Breast epithelium (tissue), 4 donors: ENCODE results near the gene GLYATL3. TPM values are rescaled to one million over a fixed set of nuclear protein-coding genes. Genes with fewer than 3 reads are reported as not detected.

ENCODE experiments used
- DNase-seq, 2 donors: peaks; one replicate each; pipeline ENCODE4 v3.0.0-alpha.2; 2019; ENCODE audit warnings: low spot score in 2 of 2
- H3K27ac ChIP-seq, 2 donors: fragments of 200-600 bp; sonication (generic) in 1 of 2; one replicate each; pipeline ENCODE4 v1.5.1; 2016 to 2019; ENCODE audit warnings: mild to moderate bottlenecking in 1 of 2
- H3K27me3 ChIP-seq, 2 donors: fragments of 200-600 bp; sonication (generic) in 1 of 2; one replicate each; pipeline versions ENCODE4 v1.5.1 to v1.6.0; 2017 to 2019; ENCODE audit warnings: control low read depth in 1 of 2, mild to moderate bottlenecking in 1 of 2
- H3K36me3 ChIP-seq: fragments of 200-600 bp; one replicate; pipeline ENCODE4 v1.5.1; 2019
- H3K4me1 ChIP-seq, 2 donors: fragments of 200-600 bp; sonication (generic); one replicate each; pipeline ENCODE4 v1.5.1; 2016 to 2019; ENCODE audit warnings: control low read depth in 1 of 2
- H3K4me3 ChIP-seq, 3 donors: fragments of 200-600 bp; sonication (generic); 1 replicate in 2 of 3; 2 replicates in 1 of 3; pipeline ENCODE4 v1.5.1; 2016 to 2019; ENCODE audit warnings: mild to moderate bottlenecking in 3 of 3, moderate library complexity in 2 of 3
- H3K9me3 ChIP-seq, 2 donors: fragments of 200-600 bp; sonication (generic) in 1 of 2; one replicate each; pipeline ENCODE4 v1.5.1; 2016 to 2019; ENCODE audit warnings: control low read depth in 1 of 2
- CTCF ChIP-seq, 3 donors: fragments of 450-650 bp; IDR thresholded peaks; one replicate each; pipeline ENCODE4 v1.5.1; 2016 to 2017; ENCODE audit warnings: antibody characterized with exemption in 3 of 3, mild to moderate bottlenecking in 3 of 3, moderate library complexity in 3 of 3
- POLR2A ChIP-seq: fragments of 450-650 bp; IDR thresholded peaks from one replicate; pipeline ENCODE4 v1.6.1; 2016; ENCODE audit warnings: antibody characterized with exemption, mild to moderate bottlenecking, moderate library complexity
- POLR2AphosphoS5 ChIP-seq, 3 donors: sonication (generic); formaldehyde crosslinking; IDR thresholded peaks; one replicate each; pipeline ENCODE4 v1.6.1; 2017; ENCODE audit warnings: antibody characterized with exemption in 3 of 3
- intact Hi-C: fragments of 100-400 bp; cut with DNase I; formaldehyde crosslinking; loops from one replicate; pipeline ENCODE4 v1.15.1; 2023; ENCODE audit warnings: low total_unique reads
- total RNA-seq, 3 donors: library from RNA; depleted of rRNA; stranded (reverse); fragments of >200 nt; gene quantifications; one replicate each; pipeline ENCODE4 v1.1.0, GENCODE V29; 2016

GLYATL3 gene
- not detected for total RNA-seq

GRCh38 chr6:49499623-49500022 is at the start of gene GLYATL3:
GLYATL3 (plus strand) TSS chr6:49499923; CDS start chr6:49511991, 12,068 bp downstream.
- no peak for DNase-seq
- no peaks in the 10 kb centered on the region for H3K9me3 ChIP-seq
- no peak within 1 kb of the TSS for H3K27ac ChIP-seq
- H3K36me3 ChIP-seq = no peaks in the 10 kb centered on the region
- TF ChIP-seq POLR2AphosphoS5 (IDR thresholded peaks at IDR 0.05) (no peak), CTCF (IDR thresholded peaks at IDR 0.05) (no peak)
- no peaks in the 10 kb centered on the region for H3K4me1 ChIP-seq
- intact Hi-C loops = no loop called here
- H3K27me3 ChIP-seq = no peaks in the 10 kb centered on the region
- H3K4me3 ChIP-seq = no peak within 1 kb of the TSS

- Histone ChIP-seq H3K27ac (no peak overlapping the region), H3K4me3 (no peak overlapping the region), H3K36me3 (peaks cover 7% of the 10 kb centered on the region), H3K4me1 (no peaks in the 10 kb centered on the region), H3K9me3 (no peaks in the 10 kb centered on the region), H3K27me3 (no peaks in the 10 kb centered on the region)
- intact Hi-C loops = no loop called here
- no peak for TF ChIP-seq POLR2AphosphoS5 (IDR thresholded peaks at IDR 0.05)
- no peak for TF ChIP-seq POLR2A
- TF ChIP-seq CTCF (IDR thresholded peaks at IDR 0.05) = no peak
- DNase-seq = no peak
Measured at GRCh38 chr6:49453221-49453620, 46.5 kb upstream of the GLYATL3 start.

- TF ChIP-seq CTCF (IDR thresholded peaks at IDR 0.05) (no peak), POLR2AphosphoS5 (IDR thresholded peaks at IDR 0.05) (no peak), POLR2A (no peak)
- Histone ChIP-seq H3K27me3 (no peaks in the 10 kb centered on the region), H3K4me3 (no peak overlapping the region), H3K27ac (no peak overlapping the region), H3K4me1 (peaks cover 0 to 3% of the 10 kb centered on the region in 2 donors), H3K9me3 (no peaks in the 10 kb centered on the region), H3K36me3 (peaks cover 7% of the 10 kb centered on the region)
- intact Hi-C loops = no loop called here
- no peak for DNase-seq
Measured at GRCh38 chr6:49454787-49455709, 44.7 kb upstream of the GLYATL3 start.

GRCh38 chr6:49457771-49458170 is 42.0 kb upstream of the GLYATL3 start:
- intact Hi-C loops = no loop called here

More at GRCh38 chr6:49457771-49458170, 42.0 kb upstream of the GLYATL3 start:
- Histone ChIP-seq H3K36me3 (no peaks in the 10 kb centered on the region), H3K27me3 (no peaks in the 10 kb centered on the region), H3K27ac (no peak overlapping the region), H3K4me1 (peaks cover 0 to 13% of the 10 kb centered on the region in 2 donors), H3K9me3 (no peaks in the 10 kb centered on the region), H3K4me3 (no peak overlapping the region)
- TF ChIP-seq CTCF (IDR thresholded peaks at IDR 0.05) = no peak
- TF ChIP-seq POLR2AphosphoS5 (IDR thresholded peaks at IDR 0.05) = no peak
- no peak for TF ChIP-seq POLR2A
- no peak for DNase-seq
